IPS DF 6.9 (cell line): ENCODE results near the gene MTMR12.
"Not testable (repeated sequence)": the region's sequence is repeated elsewhere in the genome, so short reads cannot be mapped to it uniquely, and the experiment has no call there.

Experiments used
- DNase-seq: peaks from one replicate; pipeline ENCODE4 v3.0.0-alpha.2; 2013; ENCODE audit warnings: low read depth, low spot score
- H3K27ac ChIP-seq: one replicate; pipeline ENCODE4 v1.5.1; 2013; ENCODE audit warnings: low read length, control low read depth
- H3K27me3 ChIP-seq: 2 replicates; pipeline ENCODE4 v1.6.1; 2013; ENCODE audit warnings: mild to moderate bottlenecking, low read length; ENCODE audit not compliant: control insufficient read depth, insufficient read depth
- H3K36me3 ChIP-seq: 2 replicates; pipeline ENCODE4 v1.6.1; 2013; ENCODE audit warnings: low read length; ENCODE audit not compliant: control insufficient read depth, insufficient read depth
- H3K4me1 ChIP-seq: 2 replicates; pipeline ENCODE4 v1.6.1; 2013; ENCODE audit warnings: low read length; ENCODE audit not compliant: control insufficient read depth, insufficient read depth
- H3K4me3 ChIP-seq: 2 replicates; pipeline ENCODE4 v1.5.1; 2013; ENCODE audit warnings: mild to moderate bottlenecking, low read length
- H3K9me3 ChIP-seq: 2 replicates; pipeline ENCODE4 v1.6.1; 2013; ENCODE audit warnings: low read length, inconsistent platforms; ENCODE audit not compliant: control insufficient read depth, insufficient read depth
- WGBS: extraction: QIAGEN DNeasy Blood & Tissue Kit; methylation state at CpG from one replicate; pipeline ENCODE4 v1.1.7; 2013; ENCODE audit warnings: mixed read lengths, missing lambda C conversion rate; ENCODE audit not compliant: insufficient read length, insufficient coverage; 5-methylcytosine and 5-hydroxymethylcytosine counted together

MTMR12 gene

GRCh38 chr5:32299059-32299677, 13.6 kb downstream of the MTMR12 start:
- no CpG with 5 or more reads among the region's 4 CpGs for WGBS
- DNase-seq: no peak

GRCh38 chr5:32298059-32298415, 14.7 kb downstream of the MTMR12 start:
- WGBS: no CpG with 5 or more reads among the region's 5 CpGs
- H3K4me3 ChIP-seq: no peak overlapping the region
- no peak for DNase-seq
- no peaks in the 10 kb centered on the region; the same call in 1 of the 2 replicates for H3K36me3 ChIP-seq
- no peaks in the 10 kb centered on the region for H3K27me3 ChIP-seq
- H3K9me3 ChIP-seq: no peaks in the 10 kb centered on the region
- no peak overlapping the region for H3K27ac ChIP-seq
- H3K4me1 ChIP-seq: peaks cover 2% of the 10 kb centered on the region; the same call in 1 of the 2 replicates

More at GRCh38 chr5:32299059-32299677, 13.6 kb downstream of the MTMR12 start:
- H3K36me3 ChIP-seq: no peaks in the 10 kb centered on the region; the same call in 1 of the 2 replicates
- H3K27ac ChIP-seq: no peak overlapping the region
- H3K9me3 ChIP-seq: no peaks in the 10 kb centered on the region
- no peaks in the 10 kb centered on the region for H3K27me3 ChIP-seq
- peaks cover 2% of the 10 kb centered on the region; the same call in 1 of the 2 replicates for H3K4me1 ChIP-seq
- H3K4me3 ChIP-seq: no peak overlapping the region

GRCh38 chr5:32297181-32298058, 15.3 kb downstream of the MTMR12 start:
- H3K4me3 ChIP-seq: no peak overlapping the region
- WGBS: no CpG with 5 or more reads among the region's 2 CpGs
- H3K36me3 ChIP-seq: no peaks in the 10 kb centered on the region; the same call in 1 of the 2 replicates
- H3K4me1 ChIP-seq: peaks cover 2% of the 10 kb centered on the region; the same call in 1 of the 2 replicates
- no peaks in the 10 kb centered on the region for H3K9me3 ChIP-seq
- H3K27me3 ChIP-seq: no peaks in the 10 kb centered on the region
- H3K27ac ChIP-seq: no peak overlapping the region
- no peak for DNase-seq

GRCh38 chr5:32295966-32296772, 16.6 kb downstream of the MTMR12 start:
- DNase-seq, H3K9me3 ChIP-seq, H3K27ac ChIP-seq, H3K36me3 ChIP-seq, H3K27me3 ChIP-seq, H3K4me3 ChIP-seq, H3K4me1 ChIP-seq: not testable (repeated sequence)
- no CpG with 5 or more reads among the region's 9 CpGs for WGBS

GRCh38 chr5:32291591-32291990, 21.1 kb downstream of the MTMR12 start:
- no peak overlapping the region for H3K27ac ChIP-seq
- H3K36me3 ChIP-seq: no peaks in the 10 kb centered on the region; the same call in 1 of the 2 replicates
- no peak overlapping the region for H3K4me3 ChIP-seq
- H3K27me3 ChIP-seq: no peaks in the 10 kb centered on the region
- no peaks in the 10 kb centered on the region for H3K9me3 ChIP-seq
- peaks cover 3% of the 10 kb centered on the region; the same call in 1 of the 2 replicates for H3K4me1 ChIP-seq
- no CpG with 5 or more reads among the region's 7 CpGs for WGBS
- no peak for DNase-seq

- WGBS: no CpG with 5 or more reads among the region's 5 CpGs
- Histone ChIP-seq H3K4me3 (no peak overlapping the region), H3K36me3 (no peaks in the 10 kb centered on the region; the same call in 1 of the 2 replicates)
These were observed 21.8 kb downstream of the MTMR12 start for GRCh38 chr5:32290922-32291321.

GRCh38 chr5:32290501-32290900, 22.2 kb downstream of the MTMR12 start:
- not testable (repeated sequence) for H3K36me3 ChIP-seq, H3K4me3 ChIP-seq, DNase-seq, H3K9me3 ChIP-seq, H3K27me3 ChIP-seq, H3K4me1 ChIP-seq, H3K27ac ChIP-seq
- WGBS: no CpG with 5 or more reads among the region's 3 CpGs

More at GRCh38 chr5:32290922-32291321, 21.8 kb downstream of the MTMR12 start:
- Histone ChIP-seq H3K9me3 (no peaks in the 10 kb centered on the region), H3K27ac (no peak overlapping the region), H3K4me1 (peaks cover 3% of the 10 kb centered on the region; the same call in 1 of the 2 replicates), H3K27me3 (no peaks in the 10 kb centered on the region)
- DNase-seq: no peak

GRCh38 chr5:32289986-32290385, 22.8 kb downstream of the MTMR12 start:
- no CpG with 5 or more reads among the region's 1 CpG for WGBS
- not testable (repeated sequence) for H3K27ac ChIP-seq, H3K9me3 ChIP-seq, H3K36me3 ChIP-seq, H3K4me1 ChIP-seq, H3K27me3 ChIP-seq, DNase-seq, H3K4me3 ChIP-seq

GRCh38 chr5:32288135-32288534, 24.6 kb downstream of the MTMR12 start:
- not testable (repeated sequence) for H3K36me3 ChIP-seq, DNase-seq, H3K9me3 ChIP-seq, H3K27ac ChIP-seq, H3K4me3 ChIP-seq, H3K27me3 ChIP-seq
- no CpG with 5 or more reads among the region's 3 CpGs for WGBS
- peaks cover 11% of the 10 kb centered on the region; the same call in 1 of the 2 replicates for H3K4me1 ChIP-seq

GRCh38 chr5:32287525-32287924, 25.2 kb downstream of the MTMR12 start:
- not testable (repeated sequence) for H3K4me3 ChIP-seq, DNase-seq, H3K27me3 ChIP-seq, H3K36me3 ChIP-seq, H3K27ac ChIP-seq, H3K9me3 ChIP-seq
- WGBS: no CpG with 5 or more reads among the region's 3 CpGs
- peaks cover 11% of the 10 kb centered on the region; the same call in 1 of the 2 replicates for H3K4me1 ChIP-seq
